ENCODE data around the gene POLN. TPM values are rescaled to one million over a fixed set of nuclear protein-coding genes. Genes with fewer than 3 reads are reported as not detected.

POLN gene
- polyA plus RNA-seq, 2 donors, result 0.59 to 0.81 TPM

DNA sequence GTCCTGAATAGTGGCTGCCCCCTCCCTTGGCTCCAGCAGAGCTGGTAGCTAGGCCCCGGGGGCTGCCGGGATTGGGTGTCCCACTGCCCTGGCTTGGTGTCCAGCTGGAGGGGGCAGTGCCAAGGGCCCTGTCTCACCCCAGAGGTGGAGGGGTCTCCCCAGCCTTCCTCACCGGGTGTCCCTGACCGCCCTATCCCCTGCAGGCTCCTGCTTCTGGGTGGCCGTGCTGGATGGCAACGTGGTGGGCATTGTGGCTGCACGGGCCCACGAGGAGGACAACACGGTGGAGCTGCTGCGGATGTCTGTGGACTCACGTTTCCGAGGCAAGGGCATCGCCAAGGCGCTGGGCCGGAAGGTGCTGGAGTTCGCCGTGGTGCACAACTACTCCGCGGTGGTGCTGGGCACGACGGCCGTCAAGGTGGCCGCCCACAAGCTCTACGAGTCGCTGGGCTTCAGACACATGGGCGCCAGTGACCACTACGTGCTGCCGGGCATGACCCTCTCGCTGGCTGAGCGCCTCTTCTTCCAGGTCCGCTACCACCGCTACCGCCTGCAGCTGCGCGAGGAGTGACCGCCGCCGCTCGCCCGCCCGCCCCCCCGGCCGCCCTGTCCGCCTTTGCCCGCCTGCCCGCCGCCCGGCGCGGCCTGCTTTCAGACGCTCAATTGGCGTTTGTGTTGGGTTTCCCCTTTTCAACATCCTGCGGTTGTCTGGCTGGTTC, 178.2 kb downstream of the POLN start:
- H3K27me3 ChIP-seq (ENCODE audit: control insufficient read depth in 1 of 2, insufficient read depth in 2 of 2, low read length in 2 of 2), result peaks cover 0 to 16% of the 10 kb centered on the region in 2 donors
- WGBS, 2 donors, result 94 to 95% methylated on average over 48 to 53 of the region's 53 CpGs

DNA sequence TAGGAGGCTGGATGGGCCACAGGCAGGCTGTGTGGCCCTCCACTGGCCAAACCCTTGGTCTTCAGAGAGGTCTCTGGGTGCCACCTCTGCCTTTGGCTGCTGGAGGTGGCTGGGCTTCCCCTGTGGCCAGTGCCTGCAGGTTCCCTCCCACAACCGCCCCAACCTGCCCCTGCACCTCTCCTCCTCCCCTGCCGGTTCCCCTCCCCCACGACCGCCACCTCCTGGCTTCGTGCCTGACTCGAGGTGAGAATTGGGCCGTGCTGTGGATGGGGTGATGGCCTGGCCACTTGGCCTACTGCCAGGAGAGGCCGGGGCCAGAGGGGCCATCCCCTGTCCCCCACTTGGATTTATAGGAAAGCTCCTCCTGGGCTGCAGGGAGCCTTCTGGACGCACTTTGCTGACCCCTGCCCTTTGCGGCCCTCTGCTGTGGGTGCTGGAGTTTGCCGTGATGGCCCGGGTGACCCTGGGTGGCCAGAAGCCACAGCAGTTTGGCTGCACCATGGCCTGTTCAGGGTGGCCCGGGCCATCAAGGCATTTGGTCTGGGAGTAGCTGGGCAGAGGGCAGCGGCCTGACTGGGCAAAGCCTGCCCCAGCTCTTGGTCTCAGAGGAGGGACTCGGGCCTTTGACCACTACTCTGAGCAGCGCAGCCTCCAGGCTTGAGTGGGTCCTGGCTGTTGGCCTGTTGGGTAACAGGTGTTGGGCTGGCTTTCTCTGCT, 179.0 kb downstream of the POLN start:
- Histone ChIP-seq H3K27ac (ENCODE audit: low read depth in 2 of 2, low read length in 1 of 2) (no peak overlapping the region), H3K27me3 (ENCODE audit: control insufficient read depth in 1 of 2, insufficient read depth in 2 of 2, low read length in 2 of 2) (peaks cover 0 to 24% of the 10 kb centered on the region in 2 donors), H3K4me3 (ENCODE audit: low read depth in 1 of 2, low read length in 2 of 2) (no peak overlapping the region), H3K9me3 (ENCODE audit: control insufficient read depth in 2 of 2, insufficient read depth in 1 of 2, low read depth in 1 of 2, low read length in 1 of 2) (no peaks in the 10 kb centered on the region), H3K4me1 (ENCODE audit: control insufficient read depth in 2 of 2, insufficient read depth in 2 of 2, low read length in 1 of 2) (peaks cover 4 to 7% of the 10 kb centered on the region in 2 donors), H3K36me3 (ENCODE audit: control insufficient read depth in 2 of 2, insufficient read depth in 2 of 2, low read length in 1 of 2) (no peaks in the 10 kb centered on the region)
- WGBS, 2 donors, result 69 to 74% methylated on average over 14 to 16 of the region's 16 CpGs

More for the DNA sequence above, 178.2 kb downstream of the POLN start:
- H3K4me3 ChIP-seq (ENCODE audit: low read depth in 1 of 2, low read length in 2 of 2), result no peak overlapping the region
- peaks cover 2 to 4% of the 10 kb centered on the region in 2 donors for H3K4me1 ChIP-seq (ENCODE audit: control insufficient read depth in 2 of 2, insufficient read depth in 2 of 2, low read length in 1 of 2)
- no peaks in the 10 kb centered on the region for H3K36me3 ChIP-seq (ENCODE audit: control insufficient read depth in 2 of 2, insufficient read depth in 2 of 2, low read length in 1 of 2)
- H3K27ac ChIP-seq (ENCODE audit: low read depth in 2 of 2, low read length in 1 of 2), result no peak overlapping the region
- no peaks in the 10 kb centered on the region for H3K9me3 ChIP-seq (ENCODE audit: control insufficient read depth in 2 of 2, insufficient read depth in 1 of 2, low read depth in 1 of 2, low read length in 1 of 2)

DNA sequence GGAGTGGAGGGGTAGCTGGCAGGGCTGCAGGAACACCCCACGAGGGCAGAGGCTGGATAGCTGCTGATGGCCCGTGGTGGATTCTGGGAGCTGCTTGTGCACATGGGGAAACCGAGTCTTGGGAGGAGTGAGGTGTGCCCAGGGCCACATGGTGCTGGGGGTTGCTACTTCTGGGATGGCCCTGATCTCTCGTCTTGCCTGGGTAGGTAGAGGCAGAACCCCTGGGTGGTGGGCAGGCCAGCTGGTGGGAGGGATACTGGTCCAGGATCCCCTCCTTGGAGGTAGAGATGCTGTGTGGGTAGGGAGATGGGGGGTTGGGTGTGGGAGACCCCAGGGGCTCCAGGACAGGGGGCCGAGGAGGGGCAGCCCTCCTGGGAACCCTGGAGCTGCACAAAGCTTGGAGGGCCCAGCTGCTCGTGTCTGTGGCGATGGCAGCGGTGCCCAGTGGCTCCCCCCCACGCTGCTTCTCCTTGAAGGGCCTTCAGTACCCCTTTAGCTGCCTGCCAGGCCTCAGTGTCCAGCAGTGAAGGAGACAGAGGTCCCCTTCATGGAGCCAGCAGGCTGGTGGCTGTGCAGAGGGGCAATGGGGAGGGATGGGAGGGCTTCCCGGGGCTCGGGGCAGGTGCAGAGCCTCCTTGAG, 179.6 kb downstream of the POLN start:
- no peaks in the 10 kb centered on the region for H3K36me3 ChIP-seq (ENCODE audit: control insufficient read depth in 2 of 2, insufficient read depth in 2 of 2, low read length in 1 of 2)
- peaks cover 4 to 8% of the 10 kb centered on the region in 2 donors for H3K4me1 ChIP-seq (ENCODE audit: control insufficient read depth in 2 of 2, insufficient read depth in 2 of 2, low read length in 1 of 2)
- H3K4me3 ChIP-seq (ENCODE audit: low read depth in 1 of 2, low read length in 2 of 2), result no peak overlapping the region
- H3K27me3 ChIP-seq (ENCODE audit: control insufficient read depth in 1 of 2, insufficient read depth in 2 of 2, low read length in 2 of 2), result peaks cover 0 to 26% of the 10 kb centered on the region in 2 donors
- no peaks in the 10 kb centered on the region for H3K9me3 ChIP-seq (ENCODE audit: control insufficient read depth in 2 of 2, insufficient read depth in 1 of 2, low read depth in 1 of 2, low read length in 1 of 2)
- no peak overlapping the region for H3K27ac ChIP-seq (ENCODE audit: low read depth in 2 of 2, low read length in 1 of 2)
- WGBS, 2 donors, result 90 to 91% methylated on average over 7 to 11 of the region's 11 CpGs

DNA sequence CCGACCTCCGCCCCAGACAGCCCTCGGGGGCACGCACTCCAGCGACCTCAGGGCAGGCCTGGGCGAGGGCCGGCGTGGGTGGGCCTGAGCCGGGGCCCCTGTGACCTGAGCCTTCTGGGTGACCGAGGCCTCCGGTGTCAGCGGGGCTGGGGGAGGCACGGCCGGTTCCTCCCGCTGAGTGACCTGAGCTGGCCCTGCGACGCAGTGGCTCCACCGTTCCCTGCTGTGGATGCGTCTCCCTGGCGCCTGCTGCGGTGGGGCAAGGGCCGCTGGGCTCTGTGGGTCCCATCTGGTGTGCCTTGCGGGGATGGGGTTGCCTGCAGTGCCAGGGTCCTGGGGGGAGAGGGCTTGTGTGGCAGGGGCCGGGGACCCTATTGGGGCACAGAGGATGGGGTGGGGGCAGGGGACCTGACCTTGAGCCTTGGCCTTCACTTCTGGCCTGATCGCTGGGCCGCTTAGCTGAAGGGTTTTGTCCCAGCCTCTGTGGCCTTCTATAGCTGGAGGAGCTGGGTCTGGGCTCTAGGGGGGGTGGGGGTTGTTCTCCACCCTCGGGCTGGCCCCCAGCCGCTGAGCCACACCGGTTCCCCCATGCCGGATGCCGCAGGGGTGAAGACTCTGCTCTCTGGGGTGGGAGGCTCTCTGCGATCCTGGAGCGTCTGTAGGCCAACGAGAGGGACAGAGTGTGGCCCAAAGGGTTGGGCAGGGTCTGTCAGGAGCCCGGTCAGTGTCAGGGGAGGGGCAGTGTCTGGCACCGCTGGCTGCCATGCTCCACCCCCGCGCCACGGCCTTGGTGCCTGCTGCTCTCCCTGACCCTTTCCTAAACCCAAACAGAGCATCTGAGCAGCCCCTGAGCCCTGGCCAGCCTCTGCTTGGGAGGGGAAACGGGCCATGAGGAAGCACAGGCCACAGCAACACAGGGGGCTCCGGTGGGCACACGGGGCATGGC, 180.5 kb downstream of the POLN start:
- Histone ChIP-seq H3K27me3 (ENCODE audit: control insufficient read depth in 1 of 2, insufficient read depth in 2 of 2, low read length in 2 of 2) (peaks cover 0 to 30% of the 10 kb centered on the region in 2 donors), H3K4me3 (ENCODE audit: low read depth in 1 of 2, low read length in 2 of 2) (no peak overlapping the region)

DNA sequence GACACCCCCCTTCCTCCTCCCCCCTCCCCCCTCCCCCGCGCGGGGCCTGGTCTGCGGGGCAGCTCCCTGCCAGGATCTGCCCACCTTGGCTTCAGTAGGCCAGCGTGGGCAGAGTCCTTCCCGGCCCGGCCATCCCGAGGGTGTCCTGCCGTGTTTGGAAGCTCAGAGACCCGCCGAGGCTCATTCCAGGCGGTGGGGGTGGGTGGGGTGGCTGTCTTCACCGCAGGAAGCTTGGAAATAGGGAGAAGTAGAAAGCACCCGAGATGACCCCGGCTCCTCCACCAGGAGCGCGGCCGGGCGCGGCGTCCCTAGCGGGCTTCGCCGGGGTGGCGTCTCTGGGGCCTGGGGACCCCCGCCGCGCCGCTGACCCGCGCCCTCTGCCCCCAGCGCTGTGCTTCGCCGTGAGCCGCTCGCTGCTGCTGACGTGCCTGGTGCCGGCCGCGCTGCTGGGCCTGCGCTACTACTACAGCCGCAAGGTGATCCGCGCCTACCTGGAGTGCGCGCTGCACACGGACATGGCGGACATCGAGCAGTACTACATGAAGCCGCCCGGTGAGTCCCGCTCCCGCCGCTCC, 181.2 kb downstream of the POLN start:
- Histone ChIP-seq H3K9me3 (ENCODE audit: control insufficient read depth in 2 of 2, insufficient read depth in 1 of 2, low read depth in 1 of 2, low read length in 1 of 2) (no peaks in the 10 kb centered on the region), H3K27ac (ENCODE audit: low read depth in 2 of 2, low read length in 1 of 2) (no peak overlapping the region), H3K36me3 (ENCODE audit: control insufficient read depth in 2 of 2, insufficient read depth in 2 of 2, low read length in 1 of 2) (no peaks in the 10 kb centered on the region), H3K4me3 (ENCODE audit: low read depth in 1 of 2, low read length in 2 of 2) (no peak overlapping the region), H3K27me3 (ENCODE audit: control insufficient read depth in 1 of 2, insufficient read depth in 2 of 2, low read length in 2 of 2) (peaks cover 0 to 30% of the 10 kb centered on the region in 2 donors), H3K4me1 (ENCODE audit: control insufficient read depth in 2 of 2, insufficient read depth in 2 of 2, low read length in 1 of 2) (peaks cover 4 to 8% of the 10 kb centered on the region in 2 donors)
- 19 to 27% methylated on average over 27 to 54 of the region's 54 CpGs for WGBS, 2 donors

More for the DNA sequence above, 180.5 kb downstream of the POLN start:
- Histone ChIP-seq H3K27ac (ENCODE audit: low read depth in 2 of 2, low read length in 1 of 2) (no peak overlapping the region), H3K36me3 (ENCODE audit: control insufficient read depth in 2 of 2, insufficient read depth in 2 of 2, low read length in 1 of 2) (no peaks in the 10 kb centered on the region), H3K9me3 (ENCODE audit: control insufficient read depth in 2 of 2, insufficient read depth in 1 of 2, low read depth in 1 of 2, low read length in 1 of 2) (no peaks in the 10 kb centered on the region), H3K4me1 (ENCODE audit: control insufficient read depth in 2 of 2, insufficient read depth in 2 of 2, low read length in 1 of 2) (peaks cover 4 to 8% of the 10 kb centered on the region in 2 donors)
- WGBS, 2 donors, result 69 to 70% methylated on average over 35 to 42 of the region's 42 CpGs

DNA sequence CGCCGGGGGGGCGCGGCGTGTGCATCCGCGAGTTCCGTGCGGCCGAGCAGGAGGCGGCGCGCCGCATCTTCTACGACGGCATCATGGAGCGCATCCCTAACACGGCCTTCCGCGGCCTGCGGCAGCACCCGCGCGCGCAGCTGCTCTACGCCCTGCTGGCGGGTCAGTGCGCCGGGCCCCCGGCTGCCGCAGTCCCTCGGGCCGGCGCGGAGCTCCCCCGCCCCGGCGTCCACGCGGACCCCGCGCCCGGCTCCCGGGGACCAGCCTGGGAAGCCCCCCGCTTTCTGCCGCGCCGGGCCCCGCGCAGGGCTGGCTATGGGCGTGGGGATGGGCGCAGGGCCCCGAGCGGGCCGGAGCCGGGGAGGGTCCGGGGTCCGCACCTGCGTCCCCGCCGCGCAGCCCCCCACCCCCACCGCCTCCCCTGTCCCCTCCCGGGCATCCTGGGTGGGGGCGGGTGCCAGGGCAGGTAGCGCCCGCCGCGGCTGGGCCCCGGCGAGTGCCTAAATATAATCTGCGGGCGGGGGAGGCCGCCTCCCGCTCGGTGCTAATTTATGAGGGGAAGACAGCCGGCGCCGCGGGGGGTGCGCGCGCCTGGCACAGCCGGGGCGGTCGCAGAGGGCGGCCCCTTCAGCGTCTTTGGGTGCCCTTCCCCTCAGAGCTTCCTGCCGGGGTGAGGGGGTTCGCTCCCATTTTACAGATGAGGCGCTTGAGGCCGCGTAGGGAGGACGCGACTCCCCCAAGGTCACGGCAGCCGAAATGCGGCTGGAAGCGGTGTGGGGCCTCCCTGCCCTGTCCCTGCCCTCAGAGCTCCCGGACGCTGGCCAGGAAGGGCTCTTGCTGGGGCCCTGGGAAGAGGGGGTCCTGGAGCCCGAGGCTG, 182.0 kb downstream of the POLN start:
- H3K27ac ChIP-seq (ENCODE audit: low read depth in 2 of 2, low read length in 1 of 2), result no peak overlapping the region
- H3K4me1 ChIP-seq (ENCODE audit: control insufficient read depth in 2 of 2, insufficient read depth in 2 of 2, low read length in 1 of 2), result peaks cover 4 to 8% of the 10 kb centered on the region in 2 donors
- WGBS, 2 donors, result 2 to 3% methylated on average over 55 to 102 of the region's 102 CpGs
- H3K9me3 ChIP-seq (ENCODE audit: control insufficient read depth in 2 of 2, insufficient read depth in 1 of 2, low read depth in 1 of 2, low read length in 1 of 2), result no peaks in the 10 kb centered on the region
- H3K4me3 ChIP-seq (ENCODE audit: low read depth in 1 of 2, low read length in 2 of 2), result peak overlapping the region in 1 of 2 donors; percentile 53
- peaks cover 0 to 30% of the 10 kb centered on the region in 2 donors for H3K27me3 ChIP-seq (ENCODE audit: control insufficient read depth in 1 of 2, insufficient read depth in 2 of 2, low read length in 2 of 2)
- H3K36me3 ChIP-seq (ENCODE audit: control insufficient read depth in 2 of 2, insufficient read depth in 2 of 2, low read length in 1 of 2), result no peaks in the 10 kb centered on the region

DNA sequence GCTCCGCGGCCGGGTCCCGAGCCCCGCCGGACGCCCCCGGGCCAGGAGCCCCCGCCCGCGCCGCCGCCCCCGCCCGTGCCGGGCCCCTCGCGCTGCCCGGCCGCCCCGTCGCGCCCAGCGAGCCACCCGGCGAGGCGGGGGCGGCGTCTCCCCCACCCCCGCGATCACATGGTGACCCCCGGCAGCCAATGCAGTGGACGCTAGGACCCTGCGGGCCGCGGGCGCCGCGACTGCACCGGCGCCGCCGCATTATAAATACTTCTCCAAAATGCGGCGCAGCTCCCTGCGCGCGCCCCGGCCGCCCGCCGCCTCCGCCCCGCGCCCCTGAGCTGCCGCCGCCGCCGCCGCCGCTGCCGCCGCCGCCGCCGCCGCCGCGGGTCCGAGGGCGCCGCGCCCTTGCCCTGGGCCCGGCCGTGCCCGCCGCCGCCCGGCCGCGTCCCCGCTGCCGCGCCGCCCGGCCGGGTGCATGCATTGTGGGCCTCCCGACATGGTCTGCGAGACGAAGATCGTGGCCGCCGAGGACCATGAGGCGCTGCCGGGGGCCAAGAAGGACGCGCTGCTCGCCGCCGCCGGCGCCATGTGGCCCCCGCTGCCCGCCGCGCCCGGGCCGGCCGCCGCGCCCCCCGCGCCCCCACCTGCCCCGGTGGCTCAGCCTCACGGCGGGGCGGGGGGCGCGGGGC, 182.7 kb downstream of the POLN start, which contains the start of gene NAT8L:
TSS of gene NAT8L (plus strand) at position 282 of the 680 bp plus-strand sequence. CDS start at position 467, 185 bp downstream.
- Histone ChIP-seq H3K36me3 (ENCODE audit: control insufficient read depth in 2 of 2, insufficient read depth in 2 of 2, low read length in 1 of 2) (no peaks in the 10 kb centered on the region), H3K27ac (ENCODE audit: low read depth in 2 of 2, low read length in 1 of 2) (no peak within 1 kb of the TSS), H3K9me3 (ENCODE audit: control insufficient read depth in 2 of 2, insufficient read depth in 1 of 2, low read depth in 1 of 2, low read length in 1 of 2) (no peaks in the 10 kb centered on the region), H3K4me1 (ENCODE audit: control insufficient read depth in 2 of 2, insufficient read depth in 2 of 2, low read length in 1 of 2) (peaks cover 3 to 8% of the 10 kb centered on the region in 2 donors), H3K4me3 (ENCODE audit: low read depth in 1 of 2, low read length in 2 of 2) (peak within 1 kb of the TSS; percentile 15 to 53), H3K27me3 (ENCODE audit: control insufficient read depth in 1 of 2, insufficient read depth in 2 of 2, low read length in 2 of 2) (peaks cover 0 to 30% of the 10 kb centered on the region in 2 donors)
- 0 to 1% methylated on average over 30 to 119 of the region's 119 CpGs for WGBS, 2 donors

Data from esophagus (tissue), 2 donors.